NCI-H526 treated with DMSO at 0.1 percent for 48 hours (cell line): ENCODE results near the gene PCLO.
"Not testable (repeated sequence)": the region's sequence is repeated elsewhere in the genome, so short reads cannot be mapped to it uniquely, and the experiment has no call there.

Experiments
- DNase-seq: peaks from one replicate; lab custom pipeline; 2025; lab: John Stamatoyannopoulos, UW

Gene PCLO

GRCh38 chr7:82732677-82733076, 430.0 kb downstream of the PCLO start:
- DNase-seq, result no peak

- DNase-seq, result no peak
Observed at GRCh38 chr7:82729172-82730030, 433.3 kb downstream of the PCLO start.

GRCh38 chr7:82726038-82726800, 436.5 kb downstream of the PCLO start:
- no peak for DNase-seq

- DNase-seq, result no peak
Observed at GRCh38 chr7:82723411-82723810, 439.3 kb downstream of the PCLO start.

- no peak for DNase-seq
Observed at GRCh38 chr7:82722946-82723345, 439.7 kb downstream of the PCLO start.

- no peak for DNase-seq
Observed at GRCh38 chr7:82715344-82715743, 447.3 kb downstream of the PCLO start.

GRCh38 chr7:82714883-82715282, 447.8 kb downstream of the PCLO start:
- DNase-seq, result no peak

- DNase-seq, result no peak
Observed at GRCh38 chr7:82713506-82713905, 449.2 kb downstream of the PCLO start.

GRCh38 chr7:82706344-82706743, 456.3 kb downstream of the PCLO start:
- not testable (repeated sequence) for DNase-seq

GRCh38 chr7:82705517-82706260, 457.0 kb downstream of the PCLO start:
- no peak for DNase-seq

- DNase-seq, result no peak
Observed at GRCh38 chr7:82704121-82704520, 458.6 kb downstream of the PCLO start.
